Body of pancreas (tissue), 4 donors: ENCODE results near the gene ANKRD12.

ENCODE experiments used
- POLR2A ChIP-seq, 3 donors: fragments of 450-650 bp; IDR thresholded peaks; one replicate each; pipeline ENCODE4 v1.6.1; 2016; ENCODE audit warnings: antibody characterized with exemption in 3 of 3, mild to moderate bottlenecking in 2 of 3
- TF ChIP-seq, protein P1 (sequence below), 7 experiments: fragments of 450-650 bp in 4 of 7; fragments of 200-600 bp in 3 of 7; sonication (generic) in 3 of 7; IDR thresholded peaks; one replicate each; pipeline ENCODE4 v1.5.1; 2016 to 2019; ENCODE audit warnings: antibody characterized with exemption in 7 of 7

DNA sequence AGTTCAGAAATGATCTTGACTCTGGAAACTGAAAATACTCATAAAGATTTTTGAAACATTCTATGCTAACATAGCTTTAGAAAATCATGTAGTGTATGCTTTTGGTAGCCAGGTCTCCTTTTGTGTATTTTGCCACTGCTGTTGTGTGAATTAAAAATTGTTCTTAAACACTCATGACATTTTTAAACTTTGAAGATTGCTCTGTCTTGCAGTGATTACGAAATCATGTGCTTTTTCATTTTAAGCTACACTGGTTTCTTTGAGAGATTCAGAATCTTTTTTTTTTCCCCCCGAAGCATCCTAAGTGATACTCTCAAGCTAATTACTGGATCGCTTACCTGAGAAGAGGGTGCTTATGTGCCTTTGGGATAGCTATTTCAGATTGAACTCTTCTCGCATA is 60.0 kb downstream of the ANKRD12 start:
- TF ChIP-seq, protein P1, sequence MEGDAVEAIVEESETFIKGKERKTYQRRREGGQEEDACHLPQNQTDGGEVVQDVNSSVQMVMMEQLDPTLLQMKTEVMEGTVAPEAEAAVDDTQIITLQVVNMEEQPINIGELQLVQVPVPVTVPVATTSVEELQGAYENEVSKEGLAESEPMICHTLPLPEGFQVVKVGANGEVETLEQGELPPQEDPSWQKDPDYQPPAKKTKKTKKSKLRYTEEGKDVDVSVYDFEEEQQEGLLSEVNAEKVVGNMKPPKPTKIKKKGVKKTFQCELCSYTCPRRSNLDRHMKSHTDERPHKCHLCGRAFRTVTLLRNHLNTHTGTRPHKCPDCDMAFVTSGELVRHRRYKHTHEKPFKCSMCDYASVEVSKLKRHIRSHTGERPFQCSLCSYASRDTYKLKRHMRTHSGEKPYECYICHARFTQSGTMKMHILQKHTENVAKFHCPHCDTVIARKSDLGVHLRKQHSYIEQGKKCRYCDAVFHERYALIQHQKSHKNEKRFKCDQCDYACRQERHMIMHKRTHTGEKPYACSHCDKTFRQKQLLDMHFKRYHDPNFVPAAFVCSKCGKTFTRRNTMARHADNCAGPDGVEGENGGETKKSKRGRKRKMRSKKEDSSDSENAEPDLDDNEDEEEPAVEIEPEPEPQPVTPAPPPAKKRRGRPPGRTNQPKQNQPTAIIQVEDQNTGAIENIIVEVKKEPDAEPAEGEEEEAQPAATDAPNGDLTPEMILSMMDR (IDR thresholded peaks at IDR 0.05): no peak
- no peak for TF ChIP-seq POLR2A (IDR thresholded peaks at IDR 0.05)
